PC-3 (cell line): ENCODE results near the gene TJP3. TPM values are rescaled to one million over a fixed set of nuclear protein-coding genes. Genes with fewer than 3 reads are reported as not detected.

Source experiments
- ATAC-seq: fragments of 200-7000 bp; cut with Tn5 transposase; 2 replicates; pipeline ENCODE4 v1.9.1; 2020; ENCODE audit warnings: mild to moderate bottlenecking, moderate library complexity
- BruUV-seq: library from RNA; stranded (reverse); fragments of 400-500 nt; replicated peaks from 2 replicates; lab custom pipeline; 2021; lab: Mats Ljungman, UMichigan
- CTCF ChIA-PET: fragments of 300-600 bp; sonication (Branson Sonifier 250); formaldehyde crosslinking; loops from one replicate; lab custom pipeline; 2022; ENCODE audit warnings: antibody characterized with exemption; lab: Charles Lee
- POLR2A ChIA-PET: fragments of 300-600 bp; sonication (Branson Sonifier 250); formaldehyde crosslinking; loops from one replicate; lab custom pipeline; 2022; ENCODE audit warnings: antibody characterized with exemption; ENCODE audit not compliant: unreplicated experiment; lab: Charles Lee
- DNase-seq: peaks from one replicate; pipeline ENCODE4 v3.0.0-alpha.2; 2015
- H2AFZ ChIP-seq: fragments of 300-600 bp; sonication (generic); 2 replicates; pipeline ENCODE4 v1.6.0; 2016; ENCODE audit warnings: antibody characterized with exemption, low read length
- H3F3A ChIP-seq: fragments of 300-600 bp; sonication (generic); one replicate; pipeline ENCODE4 v1.6.0; 2017; ENCODE audit warnings: antibody characterized with exemption, low read length, control low read depth, mild to moderate bottlenecking; ENCODE audit not compliant: unreplicated experiment
- H3K27ac ChIP-seq: fragments of 300-600 bp; sonication (generic); 2 replicates; pipeline ENCODE4 v1.5.1; 2016; ENCODE audit warnings: mild to moderate bottlenecking, low read length
- H3K27me3 ChIP-seq: fragments of 300-600 bp; sonication (generic); 2 replicates; pipeline ENCODE4 v1.6.1; 2016; ENCODE audit warnings: low read length, mixed read lengths
- H3K36me3 ChIP-seq: fragments of 300-600 bp; sonication (generic); 2 replicates; pipeline ENCODE4 v1.6.1; 2016; ENCODE audit warnings: low read depth, mixed run types, low read length, mixed read lengths
- H3K4me1 ChIP-seq: fragments of 300-600 bp; sonication (generic); 2 replicates; pipeline ENCODE4 v1.5.1; 2016; ENCODE audit warnings: low read length; ENCODE audit not compliant: insufficient read depth
- H3K4me2 ChIP-seq: fragments of 300-600 bp; sonication (generic); 2 replicates; pipeline ENCODE4 v1.6.0; 2016; ENCODE audit warnings: low read length
- H3K4me3 ChIP-seq: fragments of 300-600 bp; sonication (generic); 2 replicates; pipeline ENCODE4 v1.5.1; 2016; ENCODE audit warnings: mild to moderate bottlenecking, low read length, mixed read lengths
- H3K79me2 ChIP-seq: fragments of 300-600 bp; sonication (generic); 2 replicates; pipeline ENCODE4 v1.6.1; 2017; ENCODE audit warnings: low read length, mixed read lengths
- H3K9ac ChIP-seq: fragments of 300-600 bp; sonication (generic); 2 replicates; pipeline ENCODE4 v1.6.0; 2016; ENCODE audit warnings: mild to moderate bottlenecking, low read length
- H3K9me2 ChIP-seq: fragments of 300-600 bp; sonication (generic); replicated peaks from 2 replicates; pipeline ENCODE4 v1.6.1; 2016; ENCODE audit warnings: mixed run types, low read length, mixed read lengths
- H3K9me3 ChIP-seq: fragments of 300-600 bp; sonication (generic); 2 replicates; pipeline ENCODE4 v1.6.1; 2016; ENCODE audit warnings: low read length, mixed read lengths
- H4K20me1 ChIP-seq: fragments of 300-600 bp; sonication (generic); 2 replicates; pipeline ENCODE4 v1.6.1; 2016; ENCODE audit warnings: low read length, mixed read lengths
- EZH2 ChIP-seq: fragments of 300-600 bp; sonication (generic); IDR thresholded peaks from one replicate; pipeline ENCODE4 v1.6.1; 2017; ENCODE audit warnings: antibody characterized with exemption, mild to moderate bottlenecking, low read length; ENCODE audit not compliant: unreplicated experiment
- EZH2phosphoT487 ChIP-seq: fragments of 300-600 bp; sonication (generic); IDR thresholded peaks from 2 replicates; pipeline ENCODE4 v1.6.1; 2018; ENCODE audit warnings: mild to moderate bottlenecking, antibody characterized with exemption, low read length, borderline replicate concordance
- intact Hi-C: fragments of 100-400 bp; cut with micrococcal nuclease; formaldehyde crosslinking; loops from 2 replicates; pipeline ENCODE4 v1.9.0; 2023
- total RNA-seq: library from RNA; depleted of rRNA; stranded (reverse); fragments of >200 nt; gene quantifications from 2 replicates; pipeline ENCODE4 v1.2.3, GENCODE V29; 2014
- TF ChIP-seq, protein P1 (sequence below): fragments of 300-600 bp; sonication (generic); conservative IDR thresholded peaks from 2 replicates; pipeline ENCODE4 v1.5.1; 2017; ENCODE audit warnings: antibody characterized with exemption, low read depth, mild to moderate bottlenecking, low read length

Gene TJP3
- total RNA-seq, 1 experiment from 2014 or later, result 11.7 TPM

DNA sequence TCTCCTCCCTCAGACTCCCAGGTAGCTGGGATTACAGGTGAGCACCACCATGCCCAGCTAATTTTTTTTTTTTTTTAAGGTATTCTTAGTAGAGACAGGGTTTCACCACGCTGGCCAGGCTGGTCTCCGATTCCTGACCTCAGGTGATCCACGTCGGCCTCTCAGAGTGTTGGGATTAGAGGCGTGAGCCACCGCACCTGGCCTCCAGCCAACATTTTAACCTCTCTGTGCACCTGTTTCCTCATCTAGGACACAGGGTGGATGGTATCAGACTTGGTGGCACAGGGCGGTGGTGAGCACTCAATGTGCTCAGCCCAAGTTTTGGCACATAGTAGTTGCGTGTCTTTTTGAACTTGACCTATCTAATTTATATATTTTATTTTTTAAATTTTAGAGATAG, 40.8 kb downstream of the TJP3 start:
- H2AFZ ChIP-seq, result no peak overlapping the region
- H3K9ac ChIP-seq, result no peak overlapping the region
- intact Hi-C loops, result no loop called here

DNA sequence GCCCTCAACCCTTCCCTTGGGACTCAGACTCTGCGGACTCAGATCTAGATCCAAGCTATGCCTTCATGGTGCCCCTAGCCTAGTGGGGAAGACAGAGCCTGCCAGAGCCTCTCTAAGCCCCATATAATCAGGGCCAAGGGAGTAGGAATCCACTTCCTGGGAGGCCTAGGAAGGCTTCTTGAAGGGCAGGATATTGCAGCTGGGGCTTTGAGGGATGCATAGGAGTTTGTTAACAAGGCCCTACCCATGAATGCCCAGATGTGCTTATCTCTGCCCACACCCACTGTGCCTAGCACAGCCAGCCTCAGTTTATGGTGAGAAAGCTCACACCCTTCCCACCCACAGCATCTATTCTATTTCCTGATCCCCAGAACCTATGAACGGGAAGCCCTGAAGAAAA, 42.0 kb downstream of the TJP3 start:
- TF ChIP-seq EZH2phosphoT487 (no peak), EZH2 (no peak)
- TF ChIP-seq, protein P1, sequence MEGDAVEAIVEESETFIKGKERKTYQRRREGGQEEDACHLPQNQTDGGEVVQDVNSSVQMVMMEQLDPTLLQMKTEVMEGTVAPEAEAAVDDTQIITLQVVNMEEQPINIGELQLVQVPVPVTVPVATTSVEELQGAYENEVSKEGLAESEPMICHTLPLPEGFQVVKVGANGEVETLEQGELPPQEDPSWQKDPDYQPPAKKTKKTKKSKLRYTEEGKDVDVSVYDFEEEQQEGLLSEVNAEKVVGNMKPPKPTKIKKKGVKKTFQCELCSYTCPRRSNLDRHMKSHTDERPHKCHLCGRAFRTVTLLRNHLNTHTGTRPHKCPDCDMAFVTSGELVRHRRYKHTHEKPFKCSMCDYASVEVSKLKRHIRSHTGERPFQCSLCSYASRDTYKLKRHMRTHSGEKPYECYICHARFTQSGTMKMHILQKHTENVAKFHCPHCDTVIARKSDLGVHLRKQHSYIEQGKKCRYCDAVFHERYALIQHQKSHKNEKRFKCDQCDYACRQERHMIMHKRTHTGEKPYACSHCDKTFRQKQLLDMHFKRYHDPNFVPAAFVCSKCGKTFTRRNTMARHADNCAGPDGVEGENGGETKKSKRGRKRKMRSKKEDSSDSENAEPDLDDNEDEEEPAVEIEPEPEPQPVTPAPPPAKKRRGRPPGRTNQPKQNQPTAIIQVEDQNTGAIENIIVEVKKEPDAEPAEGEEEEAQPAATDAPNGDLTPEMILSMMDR, result no peak
- no peak for DNase-seq
- Histone ChIP-seq H3K9me2 (no peaks in the 10 kb centered on the region), H3K27ac (no peak overlapping the region), H3K27me3 (no peaks in the 10 kb centered on the region), H3F3A (no peaks in the 10 kb centered on the region), H3K4me3 (no peak overlapping the region), H3K4me1 (no peaks in the 10 kb centered on the region), H3K9me3 (no peaks in the 10 kb centered on the region), H3K79me2 (no peaks in the 10 kb centered on the region), H3K9ac (no peak overlapping the region), H3K4me2 (no peak overlapping the region), H3K36me3 (no peaks in the 10 kb centered on the region), H2AFZ (no peak overlapping the region), H4K20me1 (no peaks in the 10 kb centered on the region)
- intact Hi-C loops, result no loop called here
- ChIA-PET CTCF (no interaction called here), POLR2A (no interaction called here)
- ATAC-seq, result no peak
- BruUV-seq, result no TSS peak

More for the DNA sequence above, 40.8 kb downstream of the TJP3 start:
- no peak overlapping the region for H3K4me2 ChIP-seq
- BruUV-seq, result no TSS peak
- TF ChIP-seq, protein P1, result no peak
- TF ChIP-seq EZH2, result no peak
- no peak for TF ChIP-seq EZH2phosphoT487
- H3K27ac ChIP-seq, result no peak overlapping the region
- no peaks in the 10 kb centered on the region for H3K9me3 ChIP-seq
- DNase-seq (no peak), ATAC-seq (no peak)
- H3K9me2 ChIP-seq, result no peaks in the 10 kb centered on the region
- no peak overlapping the region for H3K4me3 ChIP-seq
- no peaks in the 10 kb centered on the region for H3K4me1 ChIP-seq
- ChIA-PET CTCF (no interaction called here), POLR2A (no interaction called here)
- H3K79me2 ChIP-seq, result no peaks in the 10 kb centered on the region
- no peaks in the 10 kb centered on the region for H3F3A ChIP-seq
- H4K20me1 ChIP-seq, result no peaks in the 10 kb centered on the region
- no peaks in the 10 kb centered on the region for H3K27me3 ChIP-seq
- H3K36me3 ChIP-seq, result no peaks in the 10 kb centered on the region

DNA sequence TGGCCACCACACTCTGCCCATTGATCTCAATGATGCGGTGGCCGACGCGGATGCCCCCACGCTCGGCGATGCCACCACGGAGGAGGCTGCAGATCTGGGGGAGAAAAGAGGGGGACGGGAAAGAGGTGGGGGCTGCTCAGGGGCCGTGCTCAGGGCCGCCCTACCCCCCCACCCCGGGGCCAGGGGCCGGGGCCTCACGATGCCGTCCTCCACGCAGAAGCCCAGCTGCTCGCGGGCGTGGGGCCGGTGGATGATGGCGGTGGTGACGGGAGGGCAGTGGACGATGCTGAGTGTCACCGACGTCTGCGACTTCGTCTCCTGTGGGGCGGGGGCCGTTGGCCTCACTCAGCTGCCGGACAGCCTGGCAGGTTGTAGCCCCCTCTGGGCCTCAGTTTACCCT, 43.1 kb downstream of the TJP3 start:
- Histone ChIP-seq H3K9me3 (no peaks in the 10 kb centered on the region), H3K9me2 (no peaks in the 10 kb centered on the region), H4K20me1 (no peaks in the 10 kb centered on the region), H3F3A (no peaks in the 10 kb centered on the region), H3K9ac (no peak overlapping the region), H3K4me3 (no peak overlapping the region), H3K36me3 (no peaks in the 10 kb centered on the region), H2AFZ (no peak overlapping the region), H3K4me2 (no peak overlapping the region), H3K4me1 (no peaks in the 10 kb centered on the region), H3K27ac (no peak overlapping the region), H3K79me2 (no peaks in the 10 kb centered on the region), H3K27me3 (no peaks in the 10 kb centered on the region)
- intact Hi-C loops, result no loop called here
- DNase-seq, result no peak
- TF ChIP-seq EZH2, result no peak
- TF ChIP-seq, protein P1, result no peak
- no peak for TF ChIP-seq EZH2phosphoT487
- ChIA-PET POLR2A (no interaction called here), CTCF (no interaction called here)
- no TSS peak for BruUV-seq
- no peak for ATAC-seq
